HG03378 (cell line): ENCODE results near the gene RFTN2.
"Not testable (repeated sequence)": the region's sequence is repeated elsewhere in the genome, so short reads cannot be mapped to it uniquely, and the experiment has no call there.

ENCODE experiments used
- ATAC-seq: cut with Tn5 transposase; IDR thresholded peaks from one replicate; pipeline ENCODE4 v1.9.1; 2021; ENCODE audit warnings: mild to moderate bottlenecking, moderate library complexity; ENCODE audit not compliant: unreplicated experiment

The RFTN2 gene

DNA sequence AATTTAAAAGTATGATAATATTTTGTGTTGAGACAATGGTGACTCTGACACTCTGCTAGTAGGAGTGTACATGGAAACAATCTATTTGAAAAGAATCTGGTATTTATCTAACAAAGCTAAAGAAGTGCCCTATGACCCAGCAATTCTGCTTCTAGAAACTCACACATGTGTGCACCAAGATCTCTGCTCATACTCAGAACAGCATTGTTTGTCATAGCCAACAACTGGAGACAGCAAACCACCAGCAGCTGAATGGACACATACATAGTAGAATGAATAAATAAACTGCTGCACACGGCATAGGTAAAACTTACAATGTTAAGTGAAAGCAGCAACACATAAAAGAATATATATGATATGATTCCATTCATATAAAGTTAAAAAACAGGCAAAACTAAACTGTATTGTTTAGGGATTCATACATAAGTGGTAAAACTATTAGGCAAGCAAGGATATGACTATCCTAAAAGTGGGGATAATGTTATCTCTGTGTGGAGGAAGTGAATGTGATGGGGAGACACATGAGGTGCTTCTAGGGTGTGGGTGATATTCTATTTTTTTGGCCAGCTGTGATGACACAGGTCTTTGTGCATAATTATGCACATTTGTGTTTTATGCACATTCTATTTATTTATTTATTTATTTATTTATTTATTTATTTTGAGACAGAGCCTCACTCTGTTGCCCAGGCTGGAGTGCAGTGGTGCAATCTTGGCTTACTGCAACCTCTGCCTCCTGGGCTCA, 71.1 kb downstream of the RFTN2 start:
- ATAC-seq: no peak

DNA sequence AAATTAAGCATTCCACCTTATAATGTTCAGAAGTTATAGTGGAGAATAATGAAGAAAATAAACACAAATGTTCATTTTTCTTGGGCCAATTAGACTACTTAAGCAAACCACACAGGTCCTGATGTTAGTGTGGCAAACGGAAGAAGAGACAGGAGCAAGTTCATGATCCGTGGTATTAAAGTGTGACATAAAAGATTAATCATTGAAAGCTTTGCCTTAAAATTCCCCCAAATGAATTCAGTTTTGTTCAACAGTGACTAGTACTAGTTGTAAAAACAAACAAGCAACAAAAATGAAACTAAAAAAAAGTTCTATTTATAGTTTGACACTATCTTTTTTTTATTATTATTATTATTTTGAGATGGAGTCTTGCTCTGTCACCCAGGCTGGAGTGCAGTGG, 73.7 kb downstream of the RFTN2 start:
- ATAC-seq: no peak

DNA sequence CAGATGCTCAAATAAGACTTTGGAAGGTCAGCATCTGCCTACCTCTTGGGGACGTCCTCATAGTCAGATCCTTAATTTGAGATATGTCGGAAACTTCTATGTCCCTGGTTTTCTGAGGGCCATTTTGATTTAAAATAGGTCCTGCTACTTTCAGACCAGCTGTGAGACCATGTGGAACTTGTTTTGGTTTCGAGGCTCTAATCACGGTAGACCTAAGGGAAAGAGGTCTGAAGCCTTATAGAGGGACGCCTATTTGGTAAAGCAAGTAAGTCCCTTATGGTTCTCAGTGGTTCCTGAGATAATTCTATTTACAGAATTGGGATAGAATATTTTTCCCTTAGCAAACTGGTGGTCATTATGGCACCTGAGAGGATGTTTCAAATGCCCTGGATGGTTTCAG, 75.1 kb downstream of the RFTN2 start:
- no peak for ATAC-seq

DNA sequence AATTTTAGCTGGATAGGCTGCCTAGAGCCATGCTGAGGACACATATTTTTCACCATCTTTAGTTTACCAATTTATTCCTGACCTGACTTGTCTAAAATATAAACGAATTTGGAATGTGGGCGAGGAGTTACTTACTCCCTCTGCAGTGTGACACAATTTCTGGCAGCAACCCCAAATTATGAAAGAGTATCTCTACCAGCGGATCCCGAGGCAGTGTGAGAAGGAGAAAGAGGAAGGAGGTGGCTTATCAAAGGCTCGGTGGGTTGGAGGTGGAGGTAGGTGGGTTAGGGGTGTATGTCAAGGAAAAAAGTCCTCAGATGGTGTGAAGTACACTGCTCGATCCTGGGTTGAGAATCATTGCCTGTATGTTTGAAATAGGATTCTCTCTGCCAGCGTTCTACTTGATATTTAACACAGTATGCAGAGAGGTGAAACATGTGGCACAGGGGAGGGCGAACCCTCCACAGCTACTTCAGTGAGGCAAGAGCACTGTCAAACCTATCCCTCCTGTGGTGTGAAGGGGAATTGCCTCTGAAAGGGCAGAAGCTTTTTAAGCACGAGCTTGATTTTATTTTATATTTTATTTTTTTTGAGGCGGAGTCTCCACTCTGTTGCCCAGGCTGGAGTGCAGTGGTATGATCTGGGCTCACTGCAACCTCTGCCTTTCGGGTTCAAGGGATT, 76.0 kb downstream of the RFTN2 start:
- peak; percentile 67 for ATAC-seq

DNA sequence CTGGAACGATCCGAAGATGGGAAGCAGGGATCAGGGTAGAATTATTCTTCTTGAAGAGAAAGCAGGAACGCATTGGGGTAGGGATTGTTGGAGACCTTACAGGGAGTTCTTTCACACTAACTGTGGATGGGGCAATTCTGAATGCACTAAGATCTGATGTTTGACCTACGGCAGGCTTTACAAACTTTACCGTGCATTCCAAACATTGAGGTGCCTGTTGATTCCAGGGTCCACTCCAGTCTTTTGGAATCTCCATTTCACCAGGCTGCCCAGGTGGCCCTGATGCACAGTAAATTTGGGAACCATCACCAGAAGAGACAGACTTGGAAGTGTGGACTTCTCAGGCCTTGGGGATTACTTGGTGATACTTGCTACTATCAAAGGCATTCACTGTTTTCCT, 76.9 kb downstream of the RFTN2 start:
- no peak for ATAC-seq

DNA sequence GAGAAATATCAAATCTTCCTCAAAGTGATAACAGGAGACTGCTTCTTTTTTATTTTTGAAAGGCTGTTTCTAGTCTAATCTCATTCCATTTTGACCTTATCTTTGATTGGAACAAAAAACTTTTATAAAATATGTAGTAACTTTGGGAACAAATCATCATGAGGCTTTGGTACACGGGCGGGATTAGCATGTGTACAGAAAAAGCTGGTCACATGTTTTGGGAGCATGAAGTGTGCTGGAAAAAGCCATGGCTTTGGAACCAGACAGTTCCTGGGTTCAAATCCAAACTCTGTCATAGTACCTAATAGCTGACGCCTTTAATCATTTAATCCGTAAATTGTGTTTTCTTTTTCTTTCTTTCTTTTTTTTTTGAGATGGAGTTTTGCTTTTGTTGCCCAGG, 78.2 kb downstream of the RFTN2 start:
- no peak for ATAC-seq

DNA sequence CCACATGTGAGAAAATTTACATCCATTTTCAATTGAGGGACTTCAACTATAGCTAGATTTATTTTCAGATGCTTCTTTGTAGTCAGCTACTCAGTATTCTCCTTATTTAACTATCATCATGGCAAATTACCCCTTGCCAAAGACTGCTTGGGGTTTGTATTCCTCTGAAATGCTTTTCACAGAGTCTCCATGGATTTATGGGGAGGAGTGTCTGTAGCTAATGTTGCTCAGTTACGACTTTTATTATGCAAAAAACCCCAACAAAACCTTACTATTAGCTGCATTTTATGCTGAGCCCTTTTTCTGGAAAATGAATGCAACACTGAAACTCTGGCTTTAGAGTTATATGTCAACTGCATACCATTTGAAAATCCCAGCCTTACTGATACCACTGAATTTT, 78.6 kb downstream of the RFTN2 start:
- ATAC-seq: no peak

DNA sequence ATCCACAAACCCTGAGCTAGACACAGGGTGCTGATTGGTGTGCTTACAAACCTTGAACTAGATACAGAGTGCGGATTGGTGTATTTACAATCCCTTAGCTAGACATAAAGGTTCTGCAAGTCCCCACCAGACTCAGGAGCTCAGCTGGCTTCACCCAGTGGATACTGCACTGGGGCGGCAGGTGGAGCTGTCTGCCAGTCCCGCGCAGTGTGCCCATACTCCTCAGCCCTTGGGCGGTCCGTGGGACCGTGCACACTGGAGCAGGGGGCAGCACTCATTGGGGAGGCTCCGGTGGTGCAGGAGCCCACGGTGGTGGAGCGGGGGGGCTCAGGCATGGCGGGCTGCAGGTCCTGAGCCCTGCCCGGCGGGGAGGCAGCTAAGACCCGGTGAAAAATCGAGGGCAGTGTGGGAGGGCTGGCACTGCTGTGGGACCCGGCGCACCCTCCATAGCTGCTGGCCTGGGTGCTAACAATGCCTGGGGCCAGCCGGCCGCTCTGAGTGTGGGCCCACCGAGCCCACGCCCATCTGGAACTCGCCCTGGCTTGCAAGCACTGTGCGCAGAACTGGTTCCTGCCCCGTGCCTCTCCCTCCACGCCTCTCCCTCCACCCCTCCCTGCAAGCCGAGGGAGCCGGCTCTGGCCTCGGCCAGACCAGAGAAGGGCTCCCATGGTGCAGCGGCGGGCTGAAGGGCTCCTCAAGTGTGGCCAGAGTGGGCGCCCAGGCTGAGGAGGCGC, 83.9 kb downstream of the RFTN2 start:
- no peak for ATAC-seq

DNA sequence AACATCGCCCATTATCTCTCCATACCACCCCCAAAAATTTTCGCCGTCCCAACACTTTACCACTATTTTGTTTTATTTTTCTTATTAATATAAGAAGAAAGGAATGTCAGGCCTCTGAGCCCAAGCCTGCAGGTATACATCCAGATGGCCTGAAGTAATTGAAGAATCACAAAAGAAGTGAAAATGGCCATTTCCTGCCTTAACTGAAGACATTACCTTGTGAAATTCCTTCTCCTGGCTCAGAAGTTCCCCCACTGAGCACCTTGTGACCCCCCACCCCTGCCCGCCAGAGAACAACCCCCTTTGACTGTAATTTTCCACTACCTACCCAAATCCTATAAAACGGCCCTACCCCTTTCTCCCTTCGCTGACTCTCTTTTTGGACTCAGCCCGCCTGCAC, 88.1 kb downstream of the RFTN2 start:
- not testable (repeated sequence) for ATAC-seq

DNA sequence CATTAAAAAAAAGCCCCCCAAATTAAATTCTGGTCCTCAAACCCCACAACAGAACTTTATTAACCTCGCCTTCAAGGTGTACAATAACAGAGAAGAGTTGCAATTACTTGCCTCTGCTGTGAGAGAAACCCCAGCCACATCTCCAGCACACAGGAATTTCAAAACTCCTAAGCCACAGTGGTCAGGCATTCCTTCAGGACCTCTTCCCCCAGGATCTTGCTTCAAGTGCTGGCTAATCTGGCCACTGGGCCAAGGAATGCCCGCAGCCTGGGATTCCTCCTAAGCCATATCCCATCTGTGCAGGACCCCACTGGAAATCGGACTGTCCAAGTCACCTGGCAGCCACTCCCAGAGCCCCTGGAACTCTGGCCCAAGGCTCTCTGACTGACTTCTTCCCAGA, 95.2 kb downstream of the RFTN2 start:
- not testable (repeated sequence) for ATAC-seq

DNA sequence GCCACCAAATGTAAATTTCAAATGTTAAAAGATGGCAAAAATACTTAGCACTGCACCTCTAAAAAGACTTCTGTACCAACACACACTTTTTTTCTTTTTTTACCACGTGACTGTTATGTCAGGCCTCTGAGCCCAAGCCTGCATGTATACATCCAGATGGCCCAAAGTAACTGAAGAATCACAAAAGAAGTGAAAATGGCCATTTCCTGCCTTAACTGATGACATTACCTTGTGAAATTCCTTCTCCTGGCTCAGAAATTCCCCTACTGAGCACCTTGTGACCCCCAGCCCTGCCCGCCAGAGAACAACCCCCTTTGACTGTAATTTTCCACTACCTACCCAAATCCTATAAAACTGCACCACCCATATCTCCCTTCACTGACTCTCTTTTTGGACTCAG, 97.1 kb downstream of the RFTN2 start:
- not testable (repeated sequence) for ATAC-seq

DNA sequence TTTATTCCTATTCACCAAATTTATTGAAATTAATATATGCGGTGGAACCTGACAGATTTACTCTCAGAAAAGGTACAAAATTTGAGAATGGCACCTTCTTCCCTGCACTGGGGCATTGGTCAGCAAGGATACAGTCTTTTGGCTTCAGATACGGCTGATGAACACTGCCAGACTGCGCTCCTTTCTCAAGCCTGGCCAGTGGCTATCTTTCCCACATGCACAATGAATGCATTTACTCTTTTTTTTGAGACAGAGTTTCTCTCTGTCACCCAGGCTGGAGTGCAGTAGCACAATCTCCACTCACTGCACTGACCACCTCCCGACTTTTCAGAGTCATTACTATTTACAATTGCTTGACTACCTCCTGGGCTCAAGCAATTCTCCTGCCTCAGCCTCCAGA, 97.9 kb downstream of the RFTN2 start:
- ATAC-seq: no peak

DNA sequence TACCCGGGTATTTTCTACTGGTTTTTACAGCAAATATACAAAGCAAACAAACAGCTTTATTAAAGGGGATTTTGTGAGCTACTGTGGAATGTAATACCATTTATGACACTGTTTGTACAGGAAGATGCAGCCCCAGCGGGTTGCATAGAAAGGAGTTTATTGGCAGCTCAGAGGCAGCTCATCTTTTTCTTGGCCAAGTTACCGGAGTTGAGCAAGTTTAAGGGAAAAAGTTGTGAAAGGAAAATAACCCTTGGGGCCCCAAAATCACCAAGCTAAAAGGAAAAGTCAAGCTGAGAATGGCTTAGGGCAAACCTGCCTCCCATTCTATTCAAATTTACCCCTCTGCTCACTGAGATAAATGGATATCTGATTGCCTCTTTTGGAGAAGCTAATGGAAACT, 98.8 kb downstream of the RFTN2 start:
- no peak for ATAC-seq

DNA sequence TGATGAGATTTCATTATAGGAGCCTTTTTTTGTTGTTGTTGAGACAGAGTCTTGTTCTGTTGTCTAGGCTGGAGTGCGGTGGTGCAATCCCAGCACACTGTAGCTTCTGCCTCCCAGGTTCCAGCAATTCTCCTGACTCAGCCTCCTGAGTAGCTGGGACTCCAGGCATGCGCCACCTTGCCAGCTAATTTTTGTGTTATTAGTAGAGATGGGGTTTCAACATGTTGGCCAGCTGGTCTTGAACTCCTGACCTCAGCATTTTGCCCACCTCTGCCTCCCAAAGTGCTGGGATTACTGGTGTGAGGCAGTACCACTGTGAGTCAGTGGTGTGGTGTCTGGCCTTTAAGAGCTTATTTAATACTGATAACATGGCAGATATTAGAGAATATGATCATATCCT, 99.4 kb downstream of the RFTN2 start:
- ATAC-seq: no peak

DNA sequence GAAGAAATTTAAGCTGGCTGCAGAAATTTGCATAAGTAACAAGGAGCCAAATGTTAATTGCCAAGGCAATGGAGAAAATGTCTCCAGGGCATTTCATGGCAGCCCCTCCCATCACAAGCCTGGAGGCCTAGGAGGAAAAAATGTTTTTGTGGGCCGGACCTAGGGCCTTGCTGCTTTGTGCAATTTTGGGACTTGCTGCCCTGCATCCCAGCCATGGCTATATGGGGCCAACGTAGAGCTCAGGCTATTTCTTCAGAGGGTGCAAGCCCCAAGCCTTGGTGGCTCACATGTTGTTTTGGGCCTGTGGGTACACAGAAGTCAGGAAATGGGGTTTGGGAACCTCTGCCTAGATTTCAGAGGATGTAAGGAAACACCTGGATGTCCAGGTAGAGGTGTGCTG, 101.8 kb downstream of the RFTN2 start:
- ATAC-seq: no peak

DNA sequence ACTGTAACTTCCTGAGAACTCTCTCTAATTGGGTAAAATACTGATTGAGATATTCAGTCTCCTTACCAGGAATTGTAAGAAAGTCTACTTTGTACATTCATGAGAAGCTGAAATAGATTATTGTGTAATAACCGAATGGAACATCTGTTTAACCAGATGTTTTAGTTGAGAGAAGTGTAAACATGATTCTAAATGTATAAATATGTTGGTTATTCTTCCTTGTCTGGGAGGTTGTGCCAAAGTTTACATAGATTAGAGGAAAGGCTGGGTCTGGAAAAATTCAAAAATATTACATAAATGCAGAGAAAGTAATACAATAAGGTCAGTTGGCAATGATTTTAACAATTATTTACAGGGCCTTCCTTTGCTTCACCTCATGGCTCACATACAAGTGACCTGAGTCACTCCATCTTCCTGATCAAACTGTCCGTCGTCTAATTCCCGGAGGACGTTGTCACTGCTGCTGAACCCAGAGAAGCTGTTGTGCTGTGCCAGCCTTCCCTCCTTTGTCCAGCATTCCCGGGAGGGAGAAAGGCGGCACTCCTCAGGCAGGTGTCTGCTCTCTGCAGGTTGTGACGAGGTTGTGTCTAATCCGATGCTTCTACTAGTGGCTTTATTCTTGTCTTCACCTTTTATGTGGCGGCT, 103.6 kb downstream of the RFTN2 start:
- no peak for ATAC-seq

DNA sequence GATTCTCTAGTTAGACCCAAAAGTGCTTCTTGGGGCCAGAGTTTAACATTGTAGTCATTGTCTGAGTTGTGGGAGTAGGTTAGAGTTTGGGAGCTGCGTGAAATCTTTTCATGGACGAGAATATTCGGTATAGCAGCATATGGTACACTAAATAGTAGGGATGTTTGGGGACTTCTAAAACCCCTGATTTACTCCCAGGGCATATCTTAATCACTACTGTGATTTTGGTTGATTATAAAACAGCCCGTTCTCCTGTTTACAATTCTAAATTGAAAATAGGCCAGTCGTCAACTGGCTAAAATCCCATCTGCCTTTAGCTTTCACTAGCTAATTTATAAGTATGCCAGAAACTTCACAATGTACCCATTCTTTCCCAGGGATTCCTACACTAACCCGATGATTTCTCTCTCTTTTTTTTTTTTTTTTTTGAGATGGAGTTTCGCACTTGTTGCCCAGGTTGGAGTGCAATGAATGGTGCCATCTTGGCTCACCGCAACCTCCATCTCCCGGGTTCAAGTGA, 115.2 kb downstream of the RFTN2 start:
- no peak for ATAC-seq

DNA sequence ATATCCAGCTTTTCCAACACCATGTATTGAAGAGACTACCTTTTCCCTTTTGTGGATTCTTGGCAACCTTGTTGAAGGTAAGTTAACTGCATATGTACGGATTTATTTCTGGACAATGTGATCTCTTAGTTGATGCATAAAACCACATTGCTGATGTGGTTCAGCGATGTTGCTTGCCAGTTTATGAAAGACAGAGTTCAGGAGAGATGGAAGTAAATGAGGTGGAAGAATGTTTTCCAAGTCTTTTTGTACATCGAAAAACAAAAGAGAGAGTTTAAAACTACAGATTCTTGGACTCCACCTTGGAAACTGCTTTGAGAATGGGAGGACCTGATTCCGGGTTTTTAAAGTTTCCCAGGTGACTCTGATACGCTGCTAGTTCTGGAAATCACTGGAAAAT, 115.7 kb downstream of the RFTN2 start:
- ATAC-seq: no peak

DNA sequence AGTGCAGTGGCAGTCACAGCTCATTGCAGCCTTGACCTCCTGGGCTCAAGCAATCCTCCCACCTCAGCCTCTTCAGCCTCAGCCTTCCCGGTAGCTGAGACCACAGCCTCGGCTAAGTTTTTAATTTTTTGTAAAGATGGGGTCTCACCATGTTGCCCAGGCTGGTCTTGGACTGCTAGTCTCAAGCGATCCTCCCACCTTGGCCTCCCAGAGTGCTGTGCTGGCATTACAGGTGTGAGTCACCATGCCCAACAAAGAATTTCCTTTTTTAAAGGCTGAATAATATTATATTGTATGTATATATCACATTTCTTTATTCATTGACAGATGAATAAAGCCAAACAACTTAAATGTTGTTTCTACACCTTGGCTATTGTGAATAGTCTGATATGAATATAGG, 117.0 kb downstream of the RFTN2 start:
- no peak for ATAC-seq

DNA sequence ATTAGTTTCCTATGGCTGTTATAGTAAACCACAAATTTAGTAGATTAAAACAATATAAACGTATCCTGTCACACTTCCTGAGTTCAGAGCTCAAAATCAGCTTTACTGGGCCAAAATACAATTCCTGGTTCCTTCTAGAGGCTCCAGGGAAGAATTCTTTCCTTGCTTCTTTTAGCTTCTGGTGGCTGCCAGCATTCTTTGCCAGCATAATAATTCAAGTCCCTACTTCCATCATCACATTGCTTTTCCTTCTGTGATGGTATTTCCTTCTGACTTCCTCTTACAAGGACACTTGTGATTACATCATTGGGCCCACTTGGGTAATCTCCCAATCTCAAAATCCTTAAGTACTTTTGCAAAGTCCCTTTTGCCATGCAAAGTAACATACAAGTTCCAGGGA, 118.9 kb downstream of the RFTN2 start:
- ATAC-seq: no peak

DNA sequence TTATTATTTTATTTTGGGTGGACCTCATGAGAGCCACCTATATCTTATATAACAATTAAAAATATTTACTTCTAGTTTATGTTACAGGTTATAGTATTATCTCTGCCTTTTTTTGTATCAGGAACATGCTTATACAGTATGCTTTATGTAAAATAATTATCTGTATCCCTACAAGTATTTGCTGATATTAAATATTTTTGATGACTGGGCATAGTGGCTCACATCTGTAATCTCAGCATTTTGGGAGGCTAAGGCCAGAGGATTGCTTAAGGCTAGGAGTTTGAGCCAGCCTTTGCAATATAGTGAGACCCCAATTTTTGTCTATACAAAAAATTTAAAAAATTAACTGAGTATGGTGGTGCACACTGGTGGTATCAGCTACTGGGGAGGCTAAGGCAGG, 119.9 kb downstream of the RFTN2 start:
- no peak for ATAC-seq
